ENCODE measurements around the gene CMBL.

GRCh38 chr5:10348258-10348657 lies 40.6 kb upstream of the CMBL start:
- TF ChIP-seq CTCF (conservative IDR thresholded peaks at IDR 0.05; ENCODE audit: low read length) (no peak), EZH2phosphoT487 (IDR thresholded peaks at IDR 0.05; ENCODE audit: borderline replicate concordance) (no peak)
